AG04449 (cell line): ENCODE measurements around the gene VPS26B.
"Not testable (repeated sequence)": the region's sequence is repeated elsewhere in the genome, so short reads cannot be mapped to it uniquely, and the experiment has no call there.

Source experiments
- CTCF ChIA-PET: fragments of 350-600 bp; formaldehyde crosslinking; extraction: SDS; loops from one replicate; lab custom pipeline; 2021; ENCODE audit warnings: antibody characterized with exemption; lab: Yijun Ruan, JAX
- POLR2A ChIA-PET: fragments of 400-600, 350-600 bp; formaldehyde crosslinking; extraction: SDS; loops from one replicate; lab custom pipeline; 2020; ENCODE audit warnings: antibody characterized with exemption, inconsistent platforms; lab: Yijun Ruan, JAX
- DNase-seq: peaks from one replicate; pipeline ENCODE4 v3.0.0-alpha.2; 2010; ENCODE audit warnings: low read depth, low spot score
- H3K4me3 ChIP-seq: 2 replicates; pipeline ENCODE4 v1.5.1; 2011; ENCODE audit warnings: low read depth, mild to moderate bottlenecking, control low read depth, low read length
- CTCF ChIP-seq: IDR thresholded peaks from one replicate; pipeline ENCODE4 v1.5.1; 2011; ENCODE audit warnings: mild to moderate bottlenecking, moderate library complexity, low read length, control low read depth, inconsistent platforms; ENCODE audit not compliant: insufficient read depth; ENCODE audit errors: missing control alignments

The VPS26B gene

GRCh38 chr11:134250675-134251074 lies 26.2 kb downstream of the VPS26B start:
- no peak for TF ChIP-seq CTCF
- H3K4me3 ChIP-seq: no peak overlapping the region
- CTCF ChIA-PET: interaction anchor here (0.8 to 4.8 kb wide), 4 partner anchors 9 to 16 kb away, joined by 3 to 36 read pairs (median 4); no protein-coding TSS in a partner anchor
- POLR2A ChIA-PET: no interaction called here
- DNase-seq: no peak

- no peak for DNase-seq
- POLR2A ChIA-PET: no interaction called here
- CTCF ChIA-PET: interaction anchor here (1.2 to 4.8 kb wide), 5 partner anchors 9 to 45 kb away, joined by 3 to 36 read pairs (median 3); partner anchors contain the start of gene VPS26B
- no peak for TF ChIP-seq CTCF
- peak overlapping the region; percentile 79 for H3K4me3 ChIP-seq
These were observed 28.1 kb downstream of the VPS26B start for GRCh38 chr11:134252346-134253187.

GRCh38 chr11:134253188-134253993 lies 28.9 kb downstream of the VPS26B start, which contains the start of the genes ACAD8 and THYN1:
Gene ACAD8 (plus strand): TSS chr11:134253568. CDS start chr11:134253601, 33 bp downstream.
Gene THYN1 (minus strand): TSS chr11:134253352. CDS start chr11:134252882, 470 bp downstream.
- ChIA-PET POLR2A (no interaction called here), CTCF (interaction anchor here (1.0 to 2.4 kb wide), 3 partner anchors 9 to 42 kb away, joined by 3 to 15 read pairs (median 11); no protein-coding TSS in a partner anchor)
- DNase-seq: peak; percentile 74
- peak within 1 kb of the TSS; percentile 79 for H3K4me3 ChIP-seq
- TF ChIP-seq CTCF: no peak

- no peak for TF ChIP-seq CTCF
- peak overlapping the region; percentile 79 for H3K4me3 ChIP-seq
- CTCF ChIA-PET: interaction anchor here (1.0 to 2.4 kb wide), 4 partner anchors 7 to 43 kb away, joined by 3 to 15 read pairs (median 7); no protein-coding TSS in a partner anchor
- POLR2A ChIA-PET: no interaction called here
- no peak for DNase-seq
These were observed 30.1 kb downstream of the VPS26B start for GRCh38 chr11:134254433-134255183.

- CTCF ChIA-PET: interaction anchor here (2.4 kb wide), 1 partner anchor 11 kb away, joined by 15 read pairs; no protein-coding TSS in a partner anchor
- DNase-seq, H3K4me3 ChIP-seq, POLR2A ChIA-PET: not testable (repeated sequence)
These were observed 30.7 kb downstream of the VPS26B start for GRCh38 chr11:134255184-134255561.

GRCh38 chr11:134257101-134257500 lies 32.6 kb downstream of the VPS26B start:
- H3K4me3 ChIP-seq: no peak overlapping the region
- no peak for TF ChIP-seq CTCF
- ChIA-PET POLR2A (no interaction called here), CTCF (interaction anchor here (0.6 kb wide), 1 partner anchor 20 kb away, joined by 3 read pairs; no protein-coding TSS in a partner anchor)
- no peak for DNase-seq
